Measurements from ENCODE around the gene RBBP8. TPM values are rescaled to one million over a fixed set of nuclear protein-coding genes. Genes with fewer than 3 reads are reported as not detected.

RBBP8 gene
- total RNA-seq, 1 donor from 2014 or later, result 10.4 TPM

DNA sequence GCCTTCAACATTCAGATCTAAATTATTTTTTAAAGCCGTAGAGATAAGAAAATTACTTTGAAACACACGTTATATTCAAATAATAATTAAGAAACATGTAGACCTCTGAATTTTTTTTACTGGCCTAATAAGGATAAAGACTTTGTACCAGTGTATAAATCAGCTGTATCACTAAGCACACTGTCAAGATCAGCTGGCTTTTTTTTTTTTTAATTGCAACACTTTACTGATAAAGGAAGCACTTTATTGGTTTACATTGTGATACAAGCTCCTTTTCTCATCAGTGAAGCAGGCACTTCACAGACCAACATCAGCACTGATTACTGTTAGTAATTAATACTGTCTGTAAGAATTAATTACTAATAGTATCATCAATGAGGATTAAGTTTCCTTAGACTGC, 88.5 kb downstream of the RBBP8 start:
- Histone ChIP-seq H3K9me3 (ENCODE audit: control insufficient read depth in 3 of 3, low read length in 3 of 3) (no peaks in the 10 kb centered on the region), H3K4me3 (ENCODE audit: low read length in 3 of 3) (no peak overlapping the region), H3K36me3 (ENCODE audit: control insufficient read depth in 3 of 3, insufficient read depth in 3 of 3, low read length in 3 of 3) (no peaks in the 10 kb centered on the region), H3K27me3 (ENCODE audit: control insufficient read depth in 3 of 3, insufficient read depth in 3 of 3, low read length in 3 of 3) (no peaks in the 10 kb centered on the region), H3K4me1 (ENCODE audit: control insufficient read depth in 3 of 3, insufficient read depth in 3 of 3, low read length in 3 of 3) (no peaks in the 10 kb centered on the region), H3K27ac (ENCODE audit: low read depth, low read length) (no peak overlapping the region), H3K9ac (ENCODE audit: low read depth in 1 of 3, low read length in 3 of 3) (no peak overlapping the region)

DNA sequence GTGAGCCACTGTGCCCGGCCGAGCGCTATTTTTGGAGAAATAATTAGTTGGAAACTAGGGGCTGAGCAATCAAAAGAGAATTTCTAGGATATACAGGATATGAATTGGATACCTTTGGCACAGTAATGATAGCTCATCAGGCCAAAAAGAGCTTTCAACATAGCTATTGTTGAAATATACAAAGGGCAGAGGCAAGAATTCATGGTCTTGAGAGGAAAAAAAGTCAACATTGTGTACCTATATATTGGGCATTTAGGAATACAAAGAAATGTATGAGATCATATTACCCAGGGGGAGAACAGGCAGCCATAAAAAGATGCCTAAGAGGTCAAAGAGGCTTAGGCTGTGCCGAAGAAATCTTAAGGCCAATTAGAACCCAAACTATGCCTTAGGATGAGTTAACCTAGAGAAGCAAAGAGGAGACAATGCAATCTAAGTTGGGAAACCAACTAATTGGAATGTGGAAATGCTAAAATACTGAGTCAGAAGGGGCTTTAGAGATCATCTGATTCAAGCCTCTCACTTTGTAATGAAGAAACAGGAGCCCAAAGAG, 99.0 kb downstream of the RBBP8 start:
- no peaks in the 10 kb centered on the region for H3K4me1 ChIP-seq (ENCODE audit: control insufficient read depth in 3 of 3, insufficient read depth in 3 of 3, low read length in 3 of 3)
- no peak overlapping the region for H3K4me3 ChIP-seq (ENCODE audit: low read length in 3 of 3)
- no peak overlapping the region for H3K27ac ChIP-seq (ENCODE audit: low read depth, low read length)
- no peak overlapping the region for H3K9ac ChIP-seq (ENCODE audit: low read depth in 1 of 3, low read length in 3 of 3)
- H3K36me3 ChIP-seq (ENCODE audit: control insufficient read depth in 3 of 3, insufficient read depth in 3 of 3, low read length in 3 of 3), result no peaks in the 10 kb centered on the region
- H3K27me3 ChIP-seq (ENCODE audit: control insufficient read depth in 3 of 3, insufficient read depth in 3 of 3, low read length in 3 of 3), result no peaks in the 10 kb centered on the region
- no peaks in the 10 kb centered on the region for H3K9me3 ChIP-seq (ENCODE audit: control insufficient read depth in 3 of 3, low read length in 3 of 3)

DNA sequence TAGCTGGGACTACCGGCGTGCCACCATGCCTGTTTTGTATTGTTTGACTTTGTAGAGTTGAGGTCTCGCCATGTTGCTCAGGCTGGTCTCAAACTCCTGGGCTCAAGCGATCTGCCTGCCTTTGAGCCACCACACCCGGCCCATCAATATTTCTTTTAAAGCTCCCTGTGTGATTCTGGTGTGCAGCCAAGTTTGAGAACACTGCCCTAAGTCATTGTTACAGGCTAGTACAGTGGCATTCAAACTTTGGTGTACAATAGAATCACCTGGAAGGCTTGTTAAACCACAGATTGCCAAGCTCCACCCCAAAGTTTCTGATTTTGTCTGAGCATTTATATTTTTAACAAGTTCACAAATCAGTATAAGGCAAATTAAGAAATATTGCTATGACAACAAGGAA, 99.9 kb downstream of the RBBP8 start:
- Histone ChIP-seq H3K27me3 (ENCODE audit: control insufficient read depth in 3 of 3, insufficient read depth in 3 of 3, low read length in 3 of 3) (no peaks in the 10 kb centered on the region), H3K9me3 (ENCODE audit: control insufficient read depth in 3 of 3, low read length in 3 of 3) (peaks cover 0 to 2% (median 0%) of the 10 kb centered on the region in 3 donors), H3K4me1 (ENCODE audit: control insufficient read depth in 3 of 3, insufficient read depth in 3 of 3, low read length in 3 of 3) (no peaks in the 10 kb centered on the region), H3K9ac (ENCODE audit: low read depth in 1 of 3, low read length in 3 of 3) (no peak overlapping the region), H3K4me3 (ENCODE audit: low read length in 3 of 3) (no peak overlapping the region), H3K27ac (ENCODE audit: low read depth, low read length) (no peak overlapping the region), H3K36me3 (ENCODE audit: control insufficient read depth in 3 of 3, insufficient read depth in 3 of 3, low read length in 3 of 3) (no peaks in the 10 kb centered on the region)

- no peaks in the 10 kb centered on the region for H3K36me3 ChIP-seq (ENCODE audit: control insufficient read depth in 3 of 3, insufficient read depth in 3 of 3, low read length in 3 of 3)
- H3K9ac ChIP-seq (ENCODE audit: low read depth in 1 of 3, low read length in 3 of 3), result no peak overlapping the region
- peaks cover 0 to 2% (median 0%) of the 10 kb centered on the region in 3 donors for H3K9me3 ChIP-seq (ENCODE audit: control insufficient read depth in 3 of 3, low read length in 3 of 3)
Measured at GRCh38 chr18:23036660-23037201, 103.6 kb downstream of the RBBP8 start.

GRCh38 chr18:23037646-23038045, 104.5 kb downstream of the RBBP8 start:
- Histone ChIP-seq H3K27ac (ENCODE audit: low read depth, low read length) (no peak overlapping the region), H3K9me3 (ENCODE audit: control insufficient read depth in 3 of 3, low read length in 3 of 3) (peaks cover 0 to 2% (median 0%) of the 10 kb centered on the region in 3 donors), H3K27me3 (ENCODE audit: control insufficient read depth in 3 of 3, insufficient read depth in 3 of 3, low read length in 3 of 3) (no peaks in the 10 kb centered on the region), H3K4me1 (ENCODE audit: control insufficient read depth in 3 of 3, insufficient read depth in 3 of 3, low read length in 3 of 3) (no peaks in the 10 kb centered on the region), H3K4me3 (ENCODE audit: low read length in 3 of 3) (no peak overlapping the region), H3K36me3 (ENCODE audit: control insufficient read depth in 3 of 3, insufficient read depth in 3 of 3, low read length in 3 of 3) (no peaks in the 10 kb centered on the region), H3K9ac (ENCODE audit: low read depth in 1 of 3, low read length in 3 of 3) (no peak overlapping the region)

More at GRCh38 chr18:23036660-23037201, 103.6 kb downstream of the RBBP8 start:
- no peaks in the 10 kb centered on the region for H3K4me1 ChIP-seq (ENCODE audit: control insufficient read depth in 3 of 3, insufficient read depth in 3 of 3, low read length in 3 of 3)
- H3K27ac ChIP-seq (ENCODE audit: low read depth, low read length), result no peak overlapping the region
- H3K27me3 ChIP-seq (ENCODE audit: control insufficient read depth in 3 of 3, insufficient read depth in 3 of 3, low read length in 3 of 3), result no peaks in the 10 kb centered on the region
- no peak overlapping the region for H3K4me3 ChIP-seq (ENCODE audit: low read length in 3 of 3)

DNA sequence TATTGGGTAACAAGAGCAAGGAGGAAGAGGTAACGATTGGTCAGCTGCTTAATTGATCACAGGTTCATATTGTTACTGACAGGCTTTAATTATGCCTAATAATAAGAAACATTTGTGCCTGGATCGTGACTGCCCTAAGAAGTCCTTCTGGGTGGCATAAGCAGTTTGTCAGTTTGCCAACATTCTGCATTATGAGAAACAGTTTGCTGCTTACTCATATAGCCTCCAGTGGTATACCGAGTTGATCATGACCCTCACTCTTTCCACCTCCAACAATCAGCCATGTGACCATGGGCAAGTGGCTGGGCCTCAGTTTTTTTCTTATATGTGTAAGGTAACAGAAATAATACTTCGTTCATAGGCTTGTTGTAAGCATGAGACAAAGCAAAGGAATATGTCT, 105.6 kb downstream of the RBBP8 start:
- Histone ChIP-seq H3K27ac (ENCODE audit: low read depth, low read length) (no peak overlapping the region), H3K9me3 (ENCODE audit: control insufficient read depth in 3 of 3, low read length in 3 of 3) (peaks cover 0 to 2% (median 0%) of the 10 kb centered on the region in 3 donors), H3K9ac (ENCODE audit: low read depth in 1 of 3, low read length in 3 of 3) (no peak overlapping the region), H3K36me3 (ENCODE audit: control insufficient read depth in 3 of 3, insufficient read depth in 3 of 3, low read length in 3 of 3) (no peaks in the 10 kb centered on the region), H3K27me3 (ENCODE audit: control insufficient read depth in 3 of 3, insufficient read depth in 3 of 3, low read length in 3 of 3) (no peaks in the 10 kb centered on the region), H3K4me3 (ENCODE audit: low read length in 3 of 3) (no peak overlapping the region), H3K4me1 (ENCODE audit: control insufficient read depth in 3 of 3, insufficient read depth in 3 of 3, low read length in 3 of 3) (no peaks in the 10 kb centered on the region)

- H3K27me3 ChIP-seq (ENCODE audit: control insufficient read depth in 3 of 3, insufficient read depth in 3 of 3, low read length in 3 of 3), result no peaks in the 10 kb centered on the region
- no peaks in the 10 kb centered on the region for H3K4me1 ChIP-seq (ENCODE audit: control insufficient read depth in 3 of 3, insufficient read depth in 3 of 3, low read length in 3 of 3)
- no peak overlapping the region for H3K9ac ChIP-seq (ENCODE audit: low read depth in 1 of 3, low read length in 3 of 3)
- peaks cover 0 to 2% (median 0%) of the 10 kb centered on the region in 3 donors for H3K9me3 ChIP-seq (ENCODE audit: control insufficient read depth in 3 of 3, low read length in 3 of 3)
- no peak overlapping the region for H3K4me3 ChIP-seq (ENCODE audit: low read length in 3 of 3)
- H3K36me3 ChIP-seq (ENCODE audit: control insufficient read depth in 3 of 3, insufficient read depth in 3 of 3, low read length in 3 of 3), result no peaks in the 10 kb centered on the region
- H3K27ac ChIP-seq (ENCODE audit: low read depth, low read length), result no peak overlapping the region
Measured at GRCh38 chr18:23042133-23042532, 109.0 kb downstream of the RBBP8 start.

- H3K4me3 ChIP-seq (ENCODE audit: low read length in 3 of 3), result no peak overlapping the region
- no peak overlapping the region for H3K27ac ChIP-seq (ENCODE audit: low read depth, low read length)
- H3K4me1 ChIP-seq (ENCODE audit: control insufficient read depth in 3 of 3, insufficient read depth in 3 of 3, low read length in 3 of 3), result no peaks in the 10 kb centered on the region
- H3K9ac ChIP-seq (ENCODE audit: low read depth in 1 of 3, low read length in 3 of 3), result no peak overlapping the region
- H3K9me3 ChIP-seq (ENCODE audit: control insufficient read depth in 3 of 3, low read length in 3 of 3), result no peaks in the 10 kb centered on the region
- no peaks in the 10 kb centered on the region for H3K36me3 ChIP-seq (ENCODE audit: control insufficient read depth in 3 of 3, insufficient read depth in 3 of 3, low read length in 3 of 3)
- H3K27me3 ChIP-seq (ENCODE audit: control insufficient read depth in 3 of 3, insufficient read depth in 3 of 3, low read length in 3 of 3), result no peaks in the 10 kb centered on the region
Measured at GRCh38 chr18:23043803-23044376, 110.8 kb downstream of the RBBP8 start.

DNA sequence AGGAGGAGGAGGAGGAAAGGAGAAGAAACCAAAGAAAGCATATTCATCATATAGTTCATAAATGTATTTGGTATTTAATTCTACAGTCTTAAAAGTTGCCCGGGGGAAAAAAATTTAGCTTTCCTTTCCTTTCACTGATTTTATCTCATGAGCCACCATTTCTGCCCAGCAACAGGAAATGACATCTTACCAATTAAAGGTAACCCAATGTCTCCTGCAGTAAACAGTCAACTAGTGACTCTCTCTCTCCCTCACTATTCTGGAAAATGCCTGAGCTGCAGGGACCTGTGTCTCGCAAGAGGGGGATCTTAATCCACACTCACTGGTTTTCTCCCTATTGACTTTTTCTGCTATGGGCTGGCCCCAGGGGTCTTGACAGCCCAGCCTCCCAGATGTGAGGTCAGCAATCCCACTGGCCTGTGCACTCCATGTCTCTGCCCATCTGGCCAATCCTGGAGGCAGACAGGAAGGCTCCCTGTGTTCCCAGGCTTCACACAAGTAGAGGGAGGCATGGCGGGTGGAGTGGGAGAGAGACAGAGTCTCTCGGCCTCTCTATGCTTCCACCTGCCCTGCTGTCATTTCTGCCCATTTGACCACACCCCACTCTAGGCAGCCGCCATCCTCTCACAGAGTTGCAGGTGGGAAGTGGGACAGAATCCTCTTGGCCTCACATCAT, 116.7 kb downstream of the RBBP8 start:
- no peak overlapping the region for H3K9ac ChIP-seq (ENCODE audit: low read depth in 1 of 3, low read length in 3 of 3)
- H3K36me3 ChIP-seq (ENCODE audit: control insufficient read depth in 3 of 3, insufficient read depth in 3 of 3, low read length in 3 of 3), result no peaks in the 10 kb centered on the region
- peaks cover 0 to 4% (median 0%) of the 10 kb centered on the region in 3 donors for H3K27me3 ChIP-seq (ENCODE audit: control insufficient read depth in 3 of 3, insufficient read depth in 3 of 3, low read length in 3 of 3)
- no peaks in the 10 kb centered on the region for H3K9me3 ChIP-seq (ENCODE audit: control insufficient read depth in 3 of 3, low read length in 3 of 3)
- H3K4me1 ChIP-seq (ENCODE audit: control insufficient read depth in 3 of 3, insufficient read depth in 3 of 3, low read length in 3 of 3), result peaks cover 0 to 8% (median 0%) of the 10 kb centered on the region in 3 donors
- H3K27ac ChIP-seq (ENCODE audit: low read depth, low read length), result no peak overlapping the region
- H3K4me3 ChIP-seq (ENCODE audit: low read length in 3 of 3), result no peak overlapping the region
